GM23338 (cell line): ENCODE measurements around the gene PHTF1. TPM values are rescaled to one million over a fixed set of nuclear protein-coding genes. Genes with fewer than 3 reads are reported as not detected.
A peak's percentile ranks its signal among the peaks of the same experiment; 100 is the strongest.

ENCODE experiments used
- ATAC-seq: fragments of 200-7000 bp; cut with Tn5 transposase; 3 replicates; pipeline ENCODE4 v1.9.1; 2020
- DNase-seq: peaks from one replicate; pipeline ENCODE4 v3.0.0-alpha.2; 2015; ENCODE audit warnings: low spot score
- H2AFZ ChIP-seq: fragments of 200-600 bp; sonication (generic); 2 replicates; pipeline ENCODE4 v1.8.0; 2016; ENCODE audit warnings: antibody characterized with exemption, mild to moderate bottlenecking, moderate library complexity
- H3F3A ChIP-seq: fragments of 200-600 bp; sonication (generic); replicated peaks from 2 replicates; pipeline ENCODE4 v1.8.0; 2017; ENCODE audit warnings: antibody characterized with exemption, mixed run types, low read depth
- H3K27ac ChIP-seq: fragments of 200-600 bp; sonication (generic); 2 replicates; pipeline ENCODE4 v1.6.1; 2016; ENCODE audit warnings: low read depth
- H3K27me3 ChIP-seq: fragments of 200-600 bp; sonication (generic); 2 replicates; pipeline ENCODE4 v1.8.0; 2016; ENCODE audit warnings: mild to moderate bottlenecking, mixed run types, moderate library complexity; ENCODE audit not compliant: insufficient read depth
- H3K36me3 ChIP-seq: fragments of 200-600 bp; sonication (generic); 2 replicates; pipeline ENCODE4 v1.8.0; 2016; ENCODE audit warnings: mild to moderate bottlenecking; ENCODE audit not compliant: insufficient read depth
- H3K4me1 ChIP-seq: fragments of 200-600 bp; sonication (generic); 2 replicates; pipeline ENCODE4 v1.8.0; 2016; ENCODE audit warnings: mild to moderate bottlenecking, moderate library complexity; ENCODE audit not compliant: insufficient read depth
- H3K4me2 ChIP-seq: fragments of 200-600 bp; sonication (generic); 2 replicates; pipeline ENCODE4 v1.7.1; 2017; ENCODE audit warnings: mixed run types
- H3K4me3 ChIP-seq: fragments of 200-600 bp; sonication (generic); 2 replicates; pipeline ENCODE4 v1.6.1; 2016; ENCODE audit warnings: mixed run types
- H3K79me2 ChIP-seq: fragments of 200-600 bp; sonication (generic); replicated peaks from 2 replicates; pipeline ENCODE4 v1.8.0; 2017; ENCODE audit warnings: mild to moderate bottlenecking; ENCODE audit not compliant: insufficient read depth
- H3K9me2 ChIP-seq: fragments of 200-600 bp; sonication (generic); 2 replicates; pipeline ENCODE4 v1.8.0; 2017; ENCODE audit not compliant: insufficient read depth
- H4K20me1 ChIP-seq: fragments of 200-600 bp; sonication (generic); replicated peaks from 2 replicates; pipeline ENCODE4 v1.8.0; 2017; ENCODE audit warnings: mild to moderate bottlenecking; ENCODE audit not compliant: insufficient read depth
- H3K27ac Mint-ChIP-seq: 2 replicates; pipeline ENCODE4 v1.8.0; 2020; ENCODE audit warnings: inconsistent platforms, mild to moderate bottlenecking, moderate library complexity, mixed read lengths
- H3K27me3 Mint-ChIP-seq: 3 replicates; pipeline ENCODE4 v1.8.0; 2022; ENCODE audit warnings: low read depth, mild to moderate bottlenecking, moderate library complexity, mixed read lengths, inconsistent platforms; ENCODE audit not compliant: insufficient read depth, poor library complexity
- H3K36me3 Mint-ChIP-seq: 3 replicates; pipeline ENCODE4 v1.8.0; 2021; ENCODE audit warnings: low read depth, mild to moderate bottlenecking, inconsistent platforms, moderate library complexity, mixed read lengths
- H3K4me1 Mint-ChIP-seq: 3 replicates; pipeline ENCODE4 v1.8.0; 2020; ENCODE audit warnings: mild to moderate bottlenecking, inconsistent platforms, mixed read lengths
- H3K4me3 Mint-ChIP-seq: 3 replicates; pipeline ENCODE4 v1.8.0; 2021; ENCODE audit warnings: moderate library complexity, mild to moderate bottlenecking, inconsistent platforms, mixed read lengths
- H3K9me3 Mint-ChIP-seq: 3 replicates; pipeline ENCODE4 v1.8.0; 2020; ENCODE audit warnings: moderate library complexity, mild to moderate bottlenecking, inconsistent platforms, mixed read lengths
- CREB1 ChIP-seq: fragments of 250-450 bp; sonication (Bioruptor Pico); IDR thresholded peaks from 2 replicates; pipeline ENCODE4 v1.5.0; 2020; ENCODE audit warnings: low read depth, mild to moderate bottlenecking, moderate library complexity
- CTCF ChIP-seq, 2 experiments: fragments of 200-600 bp in 1 of 2; sonication (generic) in 1 of 2; conservative IDR thresholded peaks; 2 replicates each; pipeline versions ENCODE4 v1.5.1 to v1.6.1; 2016 to 2017; ENCODE audit warnings: antibody characterized with exemption in 2 of 2, low read depth in 2 of 2, mild to moderate bottlenecking in 2 of 2, moderate library complexity in 1 of 2
- ETS1 ChIP-seq: IDR thresholded peaks from 2 replicates; pipeline ENCODE4 v1.6.1; 2016; ENCODE audit warnings: antibody characterized with exemption
- EZH2 ChIP-seq: fragments of 200-600 bp; sonication (generic); IDR thresholded peaks from one replicate; pipeline ENCODE4 v1.8.0; 2017; ENCODE audit warnings: antibody characterized with exemption, mild to moderate bottlenecking, low read depth; ENCODE audit not compliant: unreplicated experiment
- EZH2phosphoT487 ChIP-seq: fragments of 200-600 bp; sonication (generic); IDR thresholded peaks from one replicate; pipeline ENCODE4 v1.8.1; 2018; ENCODE audit warnings: antibody characterized with exemption; ENCODE audit not compliant: unreplicated experiment
- JUNB ChIP-seq: IDR thresholded peaks from one replicate; pipeline ENCODE4 v1.6.1; 2016; ENCODE audit warnings: antibody characterized with exemption; ENCODE audit not compliant: unreplicated experiment
- NANOG ChIP-seq: IDR thresholded peaks from 2 replicates; pipeline ENCODE4 v1.6.1; 2016; ENCODE audit warnings: antibody characterized with exemption, borderline replicate concordance
- POLR2AphosphoS5 ChIP-seq: IDR thresholded peaks from 2 replicates; pipeline ENCODE4 v1.6.1; 2016; ENCODE audit warnings: antibody characterized with exemption, low read depth
- REST ChIP-seq: IDR thresholded peaks from one replicate; pipeline ENCODE4 v1.6.1; 2018; ENCODE audit warnings: antibody characterized with exemption; ENCODE audit not compliant: unreplicated experiment
- STAT1 ChIP-seq: IDR thresholded peaks from one replicate; pipeline ENCODE4 v1.6.1; 2016; ENCODE audit warnings: antibody characterized with exemption; ENCODE audit not compliant: unreplicated experiment
- ZNF114 ChIP-seq: fragments of 250-450 bp; sonication (Bioruptor Pico); IDR thresholded peaks from 2 replicates; pipeline ENCODE4 v1.5.0; 2020; ENCODE audit warnings: mild to moderate bottlenecking, moderate library complexity
- polyA plus RNA-seq: library from polyadenylated mRNA; unstranded; fragments of >200 nt; fragmentation: Nextera tagmentation; extraction: Ambion mirVana; gene quantifications from 2 replicates; pipeline ENCODE4 v1.2.1, GENCODE V29; 2016
- total RNA-seq: library from RNA; depleted of rRNA; stranded (reverse); fragments of >200 nt; shearing (Covaris generic); gene quantifications from 2 replicates; pipeline ENCODE4 v1.2.3, GENCODE V29; 2014

Gene PHTF1
- total and polyA plus RNA-seq, 2 experiments from 2014 or later: 19.1 to 21.6 TPM

GRCh38 chr1:113792471-113792870, 33.2 kb upstream of the PHTF1 start:
- H3K79me2 ChIP-seq: peaks cover 34% of the 10 kb centered on the region
- peak overlapping the region; percentile 25; the same call in 1 of the 2 replicates for H3K27ac Mint-ChIP-seq

GRCh38 chr1:113788802-113789201, 29.5 kb upstream of the PHTF1 start:
- H3K4me1 Mint-ChIP-seq: peaks cover 22% of the 10 kb centered on the region
- no peak for DNase-seq
- Histone ChIP-seq H3F3A (no peaks in the 10 kb centered on the region), H3K4me3 (no peak overlapping the region), H3K36me3 (no peaks in the 10 kb centered on the region), H4K20me1 (peaks cover 5% of the 10 kb centered on the region; the same call in 1 of the 2 replicates), H3K9me2 (no peaks in the 10 kb centered on the region), H2AFZ (no peak overlapping the region), H3K4me2 (no peak overlapping the region), H3K4me1 (no peaks in the 10 kb centered on the region; the same call in 1 of the 2 replicates), H3K27ac (no peak overlapping the region), H3K79me2 (peaks cover 48% of the 10 kb centered on the region), H3K27me3 (no peaks in the 10 kb centered on the region)
- H3K27ac Mint-ChIP-seq: no peak overlapping the region
- ATAC-seq: no peak
- no peaks in the 10 kb centered on the region for H3K9me3 Mint-ChIP-seq
- H3K27me3 Mint-ChIP-seq: no peaks in the 10 kb centered on the region
- H3K36me3 Mint-ChIP-seq: peaks cover 4% of the 10 kb centered on the region; the same call in 2 of the 3 replicates
- no peak overlapping the region for H3K4me3 Mint-ChIP-seq
- TF ChIP-seq POLR2AphosphoS5: no peak
- no peak for TF ChIP-seq CREB1 (CRISPR knock-in tag)
- no peak for TF ChIP-seq CTCF (conservative IDR thresholded peaks at IDR 0.05; ENCODE audit: low read depth in 2 of 2)
- TF ChIP-seq EZH2: no peak
- TF ChIP-seq REST: no peak
- TF ChIP-seq ZNF114 (CRISPR knock-in tag): no peak
- no peak for TF ChIP-seq JUNB
- no peak for TF ChIP-seq NANOG

More at GRCh38 chr1:113792471-113792870, 33.2 kb upstream of the PHTF1 start:
- TF ChIP-seq JUNB: no peak
- no peak for TF ChIP-seq ZNF114 (CRISPR knock-in tag)
- no peak for TF ChIP-seq ETS1
- no peak for TF ChIP-seq STAT1
- no peak for TF ChIP-seq NANOG
- no peak for TF ChIP-seq EZH2phosphoT487
- H3K27me3 Mint-ChIP-seq: no peaks in the 10 kb centered on the region
- Histone ChIP-seq H3K27ac (no peak overlapping the region), H2AFZ (no peak overlapping the region), H3K4me3 (no peak overlapping the region), H3K4me2 (no peak overlapping the region), H3K9me2 (no peaks in the 10 kb centered on the region), H3K4me1 (no peaks in the 10 kb centered on the region; the same call in 1 of the 2 replicates), H3K36me3 (no peaks in the 10 kb centered on the region), H4K20me1 (peaks cover 5% of the 10 kb centered on the region; the same call in 1 of the 2 replicates), H3K27me3 (no peaks in the 10 kb centered on the region), H3F3A (no peaks in the 10 kb centered on the region)
- peaks cover 14% of the 10 kb centered on the region for H3K4me1 Mint-ChIP-seq
- H3K36me3 Mint-ChIP-seq: peaks cover 21% of the 10 kb centered on the region; the same call in 2 of the 3 replicates
- DNase-seq (no peak), ATAC-seq (no peak)
- no peaks in the 10 kb centered on the region for H3K9me3 Mint-ChIP-seq
- no peak overlapping the region for H3K4me3 Mint-ChIP-seq
